WTC11 (cell line): ENCODE results near the gene TRPM8. TPM values are rescaled to one million over a fixed set of nuclear protein-coding genes. Genes with fewer than 3 reads are reported as not detected.

Source experiments
- ATAC-seq: fragments of 200-7000 bp; cut with Tn5 transposase; 2 replicates; pipeline ENCODE4 v1.10.0; 2021; ENCODE audit warnings: mild to moderate bottlenecking, moderate library complexity
- CTCF ChIA-PET: fragments of 300-600 bp; sonication (Branson Sonifier 250); formaldehyde crosslinking; loops from one replicate; lab custom pipeline; 2021; ENCODE audit warnings: antibody characterized with exemption; lab: Charles Lee
- POLR2A ChIA-PET: fragments of 350-600 bp; sonication (Branson Sonifier 250); formaldehyde crosslinking; loops from one replicate; lab custom pipeline; 2021; ENCODE audit warnings: antibody characterized with exemption; lab: Charles Lee
- DNase-seq: peaks from one replicate; pipeline ENCODE4 v3.0.0; 2021; ENCODE audit warnings: low spot score
- H3K27ac Mint-ChIP-seq: 2 replicates; pipeline ENCODE4 v1.8.0; 2021; ENCODE audit warnings: mixed read lengths
- H3K27me3 Mint-ChIP-seq: 2 replicates; pipeline ENCODE4 v1.8.0; 2021; ENCODE audit warnings: low read depth, mild to moderate bottlenecking, moderate library complexity, mixed read lengths
- H3K36me3 Mint-ChIP-seq: 2 replicates; pipeline ENCODE4 v1.8.0; 2021; ENCODE audit warnings: mixed read lengths
- H3K4me1 Mint-ChIP-seq: 2 replicates; pipeline ENCODE4 v1.8.0; 2022; ENCODE audit warnings: mixed read lengths
- H3K4me3 Mint-ChIP-seq: 2 replicates; pipeline ENCODE4 v1.8.0; 2021; ENCODE audit warnings: mild to moderate bottlenecking, moderate library complexity, mixed read lengths
- H3K9me3 Mint-ChIP-seq: 2 replicates; pipeline ENCODE4 v1.8.0; 2021; ENCODE audit warnings: mixed read lengths
- FOXJ3 ChIP-seq: sonication (generic); formaldehyde crosslinking; IDR thresholded peaks from 2 replicates; pipeline ENCODE4 v1.9.0; 2021; ENCODE audit warnings: missing genetic modification reagents, mild to moderate bottlenecking, borderline replicate concordance
- FOXK1 ChIP-seq: sonication (generic); formaldehyde crosslinking; IDR thresholded peaks from 2 replicates; pipeline ENCODE4 v1.8.0; 2022; ENCODE audit warnings: mild to moderate bottlenecking, moderate library complexity, missing genetic modification reagents
- GABPB1 ChIP-seq: sonication (generic); formaldehyde crosslinking; IDR thresholded peaks from 2 replicates; pipeline ENCODE4 v1.8.1; 2023; ENCODE audit warnings: mild to moderate bottlenecking, missing genetic modification reagents
- JAZF1 ChIP-seq: fragments of 250-450 bp; sonication (Bioruptor Pico); IDR thresholded peaks from 2 replicates; pipeline ENCODE4 v1.9.0; 2021; ENCODE audit warnings: moderate library complexity, mild to moderate bottlenecking, inconsistent platforms
- NFATC4 ChIP-seq: fragments of 250-450 bp; sonication (Bioruptor Pico); IDR thresholded peaks from 2 replicates; pipeline ENCODE4 v1.9.0; 2021; ENCODE audit warnings: mild to moderate bottlenecking
- NR3C1 ChIP-seq: sonication (generic); formaldehyde crosslinking; conservative IDR thresholded peaks from 2 replicates; pipeline ENCODE4 v1.8.1; 2023; ENCODE audit warnings: low read depth, mild to moderate bottlenecking, missing genetic modification reagents
- PRRX2 ChIP-seq: fragments of 250-450 bp; sonication (Bioruptor Pico); IDR thresholded peaks from 2 replicates; pipeline ENCODE4 v1.8.0; 2021; ENCODE audit warnings: mild to moderate bottlenecking
- RORB ChIP-seq: fragments of 250-450 bp; sonication (Bioruptor Pico); IDR thresholded peaks from 2 replicates; pipeline ENCODE4 v1.9.0; 2021; ENCODE audit warnings: mild to moderate bottlenecking
- SOX15 ChIP-seq: fragments of 250-450 bp; sonication (Bioruptor Pico); IDR thresholded peaks from 2 replicates; pipeline ENCODE4 v1.9.0; 2021; ENCODE audit warnings: mild to moderate bottlenecking
- total RNA-seq: library from RNA; stranded (reverse); gene quantifications from 3 replicates; pipeline ENCODE4 v1.2.3, GENCODE V29; 2021
- TF ChIP-seq, protein P1 (sequence below): sonication (generic); formaldehyde crosslinking; IDR thresholded peaks from 2 replicates; pipeline ENCODE4 v1.8.1; 2022; ENCODE audit warnings: missing genetic modification reagents, borderline replicate concordance
- TF ChIP-seq, protein P2 (sequence below): sonication (generic); formaldehyde crosslinking; IDR thresholded peaks from 2 replicates; pipeline ENCODE4 v1.8.1; 2023; ENCODE audit warnings: mild to moderate bottlenecking, missing genetic modification reagents
- TF ChIP-seq, protein P3 (sequence below): fragments of 200-600 bp; IDR thresholded peaks from 2 replicates; pipeline ENCODE4 v1.8.0; 2022; ENCODE audit warnings: antibody characterized with exemption
- TF ChIP-seq, protein P4 (sequence below): sonication (generic); formaldehyde crosslinking; IDR thresholded peaks from 2 replicates; pipeline ENCODE4 v1.8.0; 2023; ENCODE audit warnings: mild to moderate bottlenecking, missing genetic modification reagents
- TF ChIP-seq, protein P5 (sequence below): fragments of 250-450 bp; sonication (Bioruptor Pico); IDR thresholded peaks from 2 replicates; pipeline ENCODE4 v1.9.0; 2021; ENCODE audit warnings: moderate library complexity, mild to moderate bottlenecking, inconsistent platforms, borderline replicate concordance
- TF ChIP-seq, protein P6 (sequence below): sonication (generic); formaldehyde crosslinking; conservative IDR thresholded peaks from 2 replicates; pipeline ENCODE4 v1.8.1; 2022; ENCODE audit warnings: mild to moderate bottlenecking, missing genetic modification reagents
- TF ChIP-seq, protein P7 (sequence below): sonication (generic); formaldehyde crosslinking; IDR thresholded peaks from 2 replicates; pipeline ENCODE4 v1.8.1; 2023; ENCODE audit warnings: mild to moderate bottlenecking, missing genetic modification reagents, moderate library complexity
- TF ChIP-seq, protein P8 (sequence below): sonication (generic); formaldehyde crosslinking; IDR thresholded peaks from 2 replicates; pipeline ENCODE4 v1.8.0; 2022; ENCODE audit warnings: mild to moderate bottlenecking, missing genetic modification reagents

TRPM8 gene
- total RNA-seq, 1 experiment from 2014 or later: 0.26 TPM

DNA sequence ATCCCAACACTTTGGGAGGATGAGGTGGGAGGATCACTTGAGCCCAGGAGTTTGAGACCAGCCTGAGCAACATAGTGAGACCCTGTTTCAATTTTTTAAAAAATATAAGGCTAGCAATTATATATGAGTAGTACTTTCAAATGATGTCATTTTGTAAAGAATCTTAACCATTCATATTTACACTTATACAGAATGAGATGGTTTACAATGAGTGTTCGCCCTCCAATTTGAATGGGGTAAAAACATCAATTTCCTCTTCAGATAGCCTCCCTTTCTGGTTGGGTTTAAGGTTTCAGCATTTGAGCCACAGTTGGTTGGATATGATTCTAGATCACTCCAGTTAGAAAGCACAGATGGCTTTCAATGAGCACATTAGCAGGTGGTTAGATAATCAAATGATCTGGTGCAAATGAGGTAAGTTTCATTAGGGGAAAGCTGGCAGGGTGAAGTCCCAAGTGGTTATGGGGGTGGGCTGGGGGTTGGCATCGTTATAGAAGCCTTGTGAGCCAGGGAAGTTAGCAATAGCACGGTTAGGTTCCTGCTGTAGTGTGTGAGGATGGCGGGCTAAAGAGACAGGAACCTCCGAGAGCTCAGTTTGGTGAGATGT lies 63.9 kb downstream of the TRPM8 start (continued):
- TF ChIP-seq, protein P1, sequence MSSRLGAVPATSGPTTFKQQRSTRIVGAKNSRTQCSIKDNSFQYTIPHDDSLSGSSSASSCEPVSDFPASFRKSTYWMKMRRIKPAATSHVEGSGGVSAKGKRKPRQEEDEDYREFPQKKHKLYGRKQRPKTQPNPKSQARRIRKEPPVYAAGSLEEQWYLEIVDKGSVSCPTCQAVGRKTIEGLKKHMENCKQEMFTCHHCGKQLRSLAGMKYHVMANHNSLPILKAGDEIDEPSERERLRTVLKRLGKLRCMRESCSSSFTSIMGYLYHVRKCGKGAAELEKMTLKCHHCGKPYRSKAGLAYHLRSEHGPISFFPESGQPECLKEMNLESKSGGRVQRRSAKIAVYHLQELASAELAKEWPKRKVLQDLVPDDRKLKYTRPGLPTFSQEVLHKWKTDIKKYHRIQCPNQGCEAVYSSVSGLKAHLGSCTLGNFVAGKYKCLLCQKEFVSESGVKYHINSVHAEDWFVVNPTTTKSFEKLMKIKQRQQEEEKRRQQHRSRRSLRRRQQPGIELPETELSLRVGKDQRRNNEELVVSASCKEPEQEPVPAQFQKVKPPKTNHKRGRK (CRISPR knock-in tag): no peak
- TF ChIP-seq, protein P2, sequence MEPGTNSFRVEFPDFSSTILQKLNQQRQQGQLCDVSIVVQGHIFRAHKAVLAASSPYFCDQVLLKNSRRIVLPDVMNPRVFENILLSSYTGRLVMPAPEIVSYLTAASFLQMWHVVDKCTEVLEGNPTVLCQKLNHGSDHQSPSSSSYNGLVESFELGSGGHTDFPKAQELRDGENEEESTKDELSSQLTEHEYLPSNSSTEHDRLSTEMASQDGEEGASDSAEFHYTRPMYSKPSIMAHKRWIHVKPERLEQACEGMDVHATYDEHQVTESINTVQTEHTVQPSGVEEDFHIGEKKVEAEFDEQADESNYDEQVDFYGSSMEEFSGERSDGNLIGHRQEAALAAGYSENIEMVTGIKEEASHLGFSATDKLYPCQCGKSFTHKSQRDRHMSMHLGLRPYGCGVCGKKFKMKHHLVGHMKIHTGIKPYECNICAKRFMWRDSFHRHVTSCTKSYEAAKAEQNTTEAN (CRISPR knock-in tag): no peak
- TF ChIP-seq NR3C1 (CRISPR knock-in tag): no peak
- TF ChIP-seq, all 79 proteins: peak for 0

DNA sequence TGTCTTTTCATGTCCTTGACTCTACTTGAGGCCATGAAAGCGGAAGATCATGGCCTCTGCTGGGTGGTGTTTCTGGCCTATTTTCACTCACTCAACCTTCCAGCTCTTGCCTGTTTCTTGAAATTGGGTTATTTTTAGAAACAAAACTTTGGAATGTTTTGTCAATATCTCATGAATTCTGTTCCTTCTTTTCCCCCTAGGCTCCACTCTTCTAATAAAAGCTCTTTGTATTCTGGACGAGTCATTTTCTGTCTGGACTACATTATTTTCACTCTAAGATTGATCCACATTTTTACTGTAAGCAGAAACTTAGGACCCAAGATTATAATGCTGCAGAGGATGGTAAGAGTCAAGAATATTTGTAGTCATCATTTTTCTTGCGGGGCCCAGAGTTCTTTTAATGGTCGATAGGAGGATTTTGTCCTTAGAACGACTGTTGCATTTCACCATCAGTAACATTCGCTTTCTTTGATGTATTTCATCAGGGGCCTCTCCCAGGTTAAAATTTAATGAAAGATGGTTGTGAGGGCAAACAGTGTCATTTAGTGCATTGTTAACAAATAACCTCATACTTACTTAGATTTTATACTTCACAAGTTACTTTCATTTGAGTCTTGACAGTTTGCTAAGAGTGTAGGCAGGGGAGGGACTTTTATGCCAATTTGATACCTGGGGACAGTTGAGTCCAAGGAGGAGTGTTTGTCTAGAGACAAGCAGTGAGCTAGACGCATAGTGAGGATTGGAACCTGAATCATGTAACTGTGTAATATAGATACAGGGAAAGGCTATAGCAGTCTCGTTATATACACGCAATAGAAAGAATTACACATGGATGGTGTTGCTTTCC lies 64.6 kb downstream of the TRPM8 start:
- Mint-ChIP-seq H3K9me3 (peaks cover 14% of the 10 kb centered on the region), H3K27me3 (peaks cover 17% of the 10 kb centered on the region), H3K27ac (no peak overlapping the region), H3K4me1 (peaks cover 5% of the 10 kb centered on the region; the same call in 1 of the 2 replicates), H3K36me3 (peaks cover 3% of the 10 kb centered on the region), H3K4me3 (no peak overlapping the region)
- ATAC-seq (no peak), DNase-seq (no peak)
- TF ChIP-seq GABPB1 (CRISPR knock-in tag) (peak; percentile 73; the same call in 1 of the 2 replicates), FOXJ3 (CRISPR knock-in tag) (no peak)
- POLR2A ChIA-PET: no interaction called here
- CTCF ChIA-PET: no interaction called here

DNA sequence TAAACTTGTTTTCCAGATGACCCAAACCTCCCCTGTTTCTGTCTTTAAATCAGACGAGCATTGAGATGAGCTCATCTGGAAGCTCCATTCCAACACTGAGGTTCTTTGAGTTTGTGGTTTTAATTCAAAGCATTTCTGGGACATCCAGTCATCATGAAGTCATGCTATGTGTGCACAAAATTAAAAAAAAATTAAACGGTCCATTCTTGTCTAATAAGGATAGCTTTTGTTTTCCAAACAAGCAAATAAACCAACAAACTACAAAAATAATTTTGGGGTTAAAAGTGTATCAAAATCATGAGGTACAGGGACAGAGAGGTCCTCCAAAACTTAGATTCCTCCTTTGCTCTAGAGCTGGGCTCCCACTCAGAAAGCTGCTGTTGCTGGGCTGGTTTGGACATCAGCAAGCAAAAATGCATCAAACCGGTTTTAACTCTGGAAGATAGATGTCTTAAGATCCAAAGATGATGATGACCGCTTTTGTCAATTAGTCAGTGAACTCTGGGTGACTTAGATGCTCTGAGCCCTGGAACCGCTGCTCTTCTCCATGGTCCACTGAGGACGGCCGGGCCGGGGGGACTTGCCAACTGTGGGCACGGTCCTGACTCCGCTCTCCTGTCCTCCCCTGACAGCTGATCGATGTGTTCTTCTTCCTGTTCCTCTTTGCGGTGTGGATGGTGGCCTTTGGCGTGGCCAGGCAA lies 65.4 kb downstream of the TRPM8 start:
- H3K4me3 Mint-ChIP-seq: no peak overlapping the region

More for the DNA sequence above, 65.4 kb downstream of the TRPM8 start:
- H3K4me1 Mint-ChIP-seq: no peaks in the 10 kb centered on the region
- CTCF ChIA-PET: no interaction called here
- POLR2A ChIA-PET: no interaction called here
- no peak for DNase-seq
- H3K27ac Mint-ChIP-seq: no peak overlapping the region
- ATAC-seq: no peak
- H3K36me3 Mint-ChIP-seq: peaks cover 3% of the 10 kb centered on the region
- peaks cover 14% of the 10 kb centered on the region for H3K9me3 Mint-ChIP-seq
- TF ChIP-seq PRRX2 (no peak), FOXK1 (CRISPR knock-in tag) (no peak), GABPB1 (CRISPR knock-in tag) (no peak), NFATC4 (CRISPR knock-in tag) (no peak), JAZF1 (CRISPR knock-in tag) (no peak), SOX15 (no peak), RORB (CRISPR knock-in tag) (no peak)
- TF ChIP-seq, protein P3, sequence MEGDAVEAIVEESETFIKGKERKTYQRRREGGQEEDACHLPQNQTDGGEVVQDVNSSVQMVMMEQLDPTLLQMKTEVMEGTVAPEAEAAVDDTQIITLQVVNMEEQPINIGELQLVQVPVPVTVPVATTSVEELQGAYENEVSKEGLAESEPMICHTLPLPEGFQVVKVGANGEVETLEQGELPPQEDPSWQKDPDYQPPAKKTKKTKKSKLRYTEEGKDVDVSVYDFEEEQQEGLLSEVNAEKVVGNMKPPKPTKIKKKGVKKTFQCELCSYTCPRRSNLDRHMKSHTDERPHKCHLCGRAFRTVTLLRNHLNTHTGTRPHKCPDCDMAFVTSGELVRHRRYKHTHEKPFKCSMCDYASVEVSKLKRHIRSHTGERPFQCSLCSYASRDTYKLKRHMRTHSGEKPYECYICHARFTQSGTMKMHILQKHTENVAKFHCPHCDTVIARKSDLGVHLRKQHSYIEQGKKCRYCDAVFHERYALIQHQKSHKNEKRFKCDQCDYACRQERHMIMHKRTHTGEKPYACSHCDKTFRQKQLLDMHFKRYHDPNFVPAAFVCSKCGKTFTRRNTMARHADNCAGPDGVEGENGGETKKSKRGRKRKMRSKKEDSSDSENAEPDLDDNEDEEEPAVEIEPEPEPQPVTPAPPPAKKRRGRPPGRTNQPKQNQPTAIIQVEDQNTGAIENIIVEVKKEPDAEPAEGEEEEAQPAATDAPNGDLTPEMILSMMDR: no peak
- TF ChIP-seq, protein P4, sequence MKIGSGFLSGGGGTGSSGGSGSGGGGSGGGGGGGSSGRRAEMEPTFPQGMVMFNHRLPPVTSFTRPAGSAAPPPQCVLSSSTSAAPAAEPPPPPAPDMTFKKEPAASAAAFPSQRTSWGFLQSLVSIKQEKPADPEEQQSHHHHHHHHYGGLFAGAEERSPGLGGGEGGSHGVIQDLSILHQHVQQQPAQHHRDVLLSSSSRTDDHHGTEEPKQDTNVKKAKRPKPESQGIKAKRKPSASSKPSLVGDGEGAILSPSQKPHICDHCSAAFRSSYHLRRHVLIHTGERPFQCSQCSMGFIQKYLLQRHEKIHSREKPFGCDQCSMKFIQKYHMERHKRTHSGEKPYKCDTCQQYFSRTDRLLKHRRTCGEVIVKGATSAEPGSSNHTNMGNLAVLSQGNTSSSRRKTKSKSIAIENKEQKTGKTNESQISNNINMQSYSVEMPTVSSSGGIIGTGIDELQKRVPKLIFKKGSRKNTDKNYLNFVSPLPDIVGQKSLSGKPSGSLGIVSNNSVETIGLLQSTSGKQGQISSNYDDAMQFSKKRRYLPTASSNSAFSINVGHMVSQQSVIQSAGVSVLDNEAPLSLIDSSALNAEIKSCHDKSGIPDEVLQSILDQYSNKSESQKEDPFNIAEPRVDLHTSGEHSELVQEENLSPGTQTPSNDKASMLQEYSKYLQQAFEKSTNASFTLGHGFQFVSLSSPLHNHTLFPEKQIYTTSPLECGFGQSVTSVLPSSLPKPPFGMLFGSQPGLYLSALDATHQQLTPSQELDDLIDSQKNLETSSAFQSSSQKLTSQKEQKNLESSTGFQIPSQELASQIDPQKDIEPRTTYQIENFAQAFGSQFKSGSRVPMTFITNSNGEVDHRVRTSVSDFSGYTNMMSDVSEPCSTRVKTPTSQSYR (CRISPR knock-in tag): no peak
- TF ChIP-seq, protein P5, sequence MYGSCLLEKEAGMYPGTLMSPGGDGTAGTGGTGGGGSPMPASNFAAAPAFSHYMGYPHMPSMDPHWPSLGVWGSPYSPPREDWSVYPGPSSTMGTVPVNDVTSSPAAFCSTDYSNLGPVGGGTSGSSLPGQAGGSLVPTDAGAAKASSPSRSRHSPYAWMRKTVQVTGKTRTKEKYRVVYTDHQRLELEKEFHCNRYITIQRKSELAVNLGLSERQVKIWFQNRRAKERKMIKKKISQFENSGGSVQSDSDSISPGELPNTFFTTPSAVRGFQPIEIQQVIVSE: no peak
- TF ChIP-seq, protein P6, sequence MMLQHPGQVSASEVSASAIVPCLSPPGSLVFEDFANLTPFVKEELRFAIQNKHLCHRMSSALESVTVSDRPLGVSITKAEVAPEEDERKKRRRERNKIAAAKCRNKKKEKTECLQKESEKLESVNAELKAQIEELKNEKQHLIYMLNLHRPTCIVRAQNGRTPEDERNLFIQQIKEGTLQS (CRISPR knock-in tag): no peak
- TF ChIP-seq, protein P2 (CRISPR knock-in tag): no peak
- TF ChIP-seq, protein P7, sequence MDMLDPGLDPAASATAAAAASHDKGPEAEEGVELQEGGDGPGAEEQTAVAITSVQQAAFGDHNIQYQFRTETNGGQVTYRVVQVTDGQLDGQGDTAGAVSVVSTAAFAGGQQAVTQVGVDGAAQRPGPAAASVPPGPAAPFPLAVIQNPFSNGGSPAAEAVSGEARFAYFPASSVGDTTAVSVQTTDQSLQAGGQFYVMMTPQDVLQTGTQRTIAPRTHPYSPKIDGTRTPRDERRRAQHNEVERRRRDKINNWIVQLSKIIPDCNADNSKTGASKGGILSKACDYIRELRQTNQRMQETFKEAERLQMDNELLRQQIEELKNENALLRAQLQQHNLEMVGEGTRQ (CRISPR knock-in tag): no peak
- TF ChIP-seq, protein P8, sequence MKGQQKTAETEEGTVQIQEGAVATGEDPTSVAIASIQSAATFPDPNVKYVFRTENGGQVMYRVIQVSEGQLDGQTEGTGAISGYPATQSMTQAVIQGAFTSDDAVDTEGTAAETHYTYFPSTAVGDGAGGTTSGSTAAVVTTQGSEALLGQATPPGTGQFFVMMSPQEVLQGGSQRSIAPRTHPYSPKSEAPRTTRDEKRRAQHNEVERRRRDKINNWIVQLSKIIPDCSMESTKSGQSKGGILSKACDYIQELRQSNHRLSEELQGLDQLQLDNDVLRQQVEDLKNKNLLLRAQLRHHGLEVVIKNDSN (CRISPR knock-in tag): no peak
- peaks cover 17% of the 10 kb centered on the region for H3K27me3 Mint-ChIP-seq
